SK-N-SH treated with all-trans-retinoic acid at 6 μM for 48 hours (cell line): ENCODE results near the gene KIAA1217.

Experiments used
- ISL1 ChIP-seq: fragments of 250-450 bp; sonication (Bioruptor Pico); IDR thresholded peaks from 2 replicates; pipeline ENCODE4 v2.1.2; 2022; ENCODE audit warnings: mild to moderate bottlenecking, moderate library complexity
- TF ChIP-seq, protein P1 (sequence below): fragments of 250-450 bp; sonication (Bioruptor Pico); IDR thresholded peaks from 2 replicates; pipeline ENCODE4 v1.8.0; 2021; ENCODE audit warnings: low read depth, mild to moderate bottlenecking, moderate library complexity, borderline replicate concordance

- TF ChIP-seq, protein P1, sequence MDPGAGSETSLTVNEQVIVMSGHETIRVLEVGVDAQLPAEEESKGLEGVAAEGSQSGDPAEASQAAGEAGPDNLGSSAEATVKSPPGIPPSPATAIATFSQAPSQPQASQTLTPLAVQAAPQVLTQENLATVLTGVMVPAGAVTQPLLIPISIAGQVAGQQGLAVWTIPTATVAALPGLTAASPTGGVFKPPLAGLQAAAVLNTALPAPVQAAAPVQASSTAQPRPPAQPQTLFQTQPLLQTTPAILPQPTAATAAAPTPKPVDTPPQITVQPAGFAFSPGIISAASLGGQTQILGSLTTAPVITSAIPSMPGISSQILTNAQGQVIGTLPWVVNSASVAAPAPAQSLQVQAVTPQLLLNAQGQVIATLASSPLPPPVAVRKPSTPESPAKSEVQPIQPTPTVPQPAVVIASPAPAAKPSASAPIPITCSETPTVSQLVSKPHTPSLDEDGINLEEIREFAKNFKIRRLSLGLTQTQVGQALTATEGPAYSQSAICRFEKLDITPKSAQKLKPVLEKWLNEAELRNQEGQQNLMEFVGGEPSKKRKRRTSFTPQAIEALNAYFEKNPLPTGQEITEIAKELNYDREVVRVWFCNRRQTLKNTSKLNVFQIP (CRISPR knock-in tag), result no peak
- TF ChIP-seq ISL1, result no peak
Measured at GRCh38 chr10:24168258-24169170, 40.4 kb upstream of the KIAA1217 start.
